OCI-LY3 (cell line): ENCODE measurements around the gene LRRC55.

Experiments used
- H2AFZ ChIP-seq: fragments of 200-600, 300-600 bp; shearing (Covaris generic); 2 replicates; pipeline ENCODE4 v1.6.0; 2014; ENCODE audit warnings: antibody characterized with exemption, low read depth, low read length
- H3K27ac ChIP-seq: fragments of 200-600, 300-600 bp; sonication (generic); 2 replicates; pipeline ENCODE4 v1.5.1; 2014; ENCODE audit warnings: mild to moderate bottlenecking, low read length, moderate library complexity, mixed read lengths
- H3K27me3 ChIP-seq: fragments of 200-600, 300-600 bp; sonication (generic); 2 replicates; pipeline ENCODE4 v1.6.1; 2014; ENCODE audit warnings: low read depth, low read length, mixed read lengths
- H3K36me3 ChIP-seq: fragments of 200-600, 300-600 bp; sonication (generic); replicated peaks from 2 replicates; pipeline ENCODE3; 2014; ENCODE audit warnings: low read depth, low read length, mixed read lengths
- H3K4me1 ChIP-seq: fragments of 300-600, 200-600 bp; sonication (generic); 2 replicates; pipeline ENCODE4 v1.6.1; 2014; ENCODE audit warnings: low read length, mixed read lengths
- H3K4me2 ChIP-seq: fragments of 200-600, 300-600 bp; sonication (generic); 2 replicates; pipeline ENCODE4 v1.6.1; 2014; ENCODE audit warnings: low read length, mixed read lengths
- H3K4me3 ChIP-seq: fragments of 300-600, 200-600 bp; sonication (generic); 2 replicates; pipeline ENCODE4 v1.5.1; 2014; ENCODE audit warnings: antibody characterized with exemption, mild to moderate bottlenecking, low read length, moderate library complexity
- H3K79me2 ChIP-seq: fragments of 300-600, 200-600 bp; shearing (Covaris generic); 2 replicates; pipeline ENCODE4 v1.6.1; 2014; ENCODE audit warnings: mild to moderate bottlenecking, low read length, mixed read lengths
- H3K9ac ChIP-seq: fragments of 300-600, 200-600 bp; shearing (Covaris generic); 2 replicates; pipeline ENCODE4 v1.6.0; 2014; ENCODE audit warnings: mild to moderate bottlenecking, low read length, moderate library complexity
- H3K9me3 ChIP-seq: fragments of 200-600, 300-600 bp; shearing (Covaris generic); 2 replicates; pipeline ENCODE4 v1.6.1; 2014; ENCODE audit warnings: low read length, mixed read lengths; ENCODE audit not compliant: insufficient read depth
- H4K20me1 ChIP-seq: fragments of 200-600, 300-600 bp; sonication (generic); 2 replicates; pipeline ENCODE4 v1.6.1; 2016; ENCODE audit warnings: low read length, mixed read lengths; ENCODE audit not compliant: insufficient read depth
- EZH2phosphoT487 ChIP-seq: fragments of 200-600 bp; shearing (Covaris generic); IDR thresholded peaks from 2 replicates; pipeline ENCODE4 v1.6.1; 2018; ENCODE audit warnings: antibody characterized with exemption, mixed run types, low read depth
- TF ChIP-seq, protein P1 (sequence below): fragments of 200-600, 300-600 bp; sonication (generic); IDR thresholded peaks from 2 replicates; pipeline ENCODE4 v1.5.1; 2014; ENCODE audit warnings: antibody characterized with exemption, low read length, low read depth

Gene LRRC55

DNA sequence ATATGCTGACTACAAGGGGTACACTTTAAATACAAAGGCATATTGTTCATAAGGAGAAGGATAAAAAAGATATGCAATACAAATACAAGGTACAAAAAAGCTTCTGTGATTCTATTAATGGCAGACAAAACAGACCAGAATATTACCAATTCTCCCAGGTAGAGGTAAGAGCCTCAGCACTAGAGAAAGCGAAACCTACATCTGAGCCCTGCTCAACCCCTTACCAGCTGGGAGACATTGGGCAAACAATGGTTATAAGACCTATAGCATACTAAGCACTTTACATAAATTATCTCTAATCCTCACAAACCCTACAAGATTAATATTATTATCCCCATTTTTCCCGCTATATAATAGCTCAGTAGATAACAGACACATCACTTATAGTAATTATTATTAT is 41.2 kb upstream of the LRRC55 start:
- H3K36me3 ChIP-seq, result no peaks in the 10 kb centered on the region
- H3K4me2 ChIP-seq, result no peak overlapping the region
- no peak overlapping the region for H3K9ac ChIP-seq
- no peak overlapping the region for H3K4me3 ChIP-seq
- no peaks in the 10 kb centered on the region for H3K4me1 ChIP-seq
- no peaks in the 10 kb centered on the region for H4K20me1 ChIP-seq
- TF ChIP-seq EZH2phosphoT487, result no peak
- TF ChIP-seq, protein P1, sequence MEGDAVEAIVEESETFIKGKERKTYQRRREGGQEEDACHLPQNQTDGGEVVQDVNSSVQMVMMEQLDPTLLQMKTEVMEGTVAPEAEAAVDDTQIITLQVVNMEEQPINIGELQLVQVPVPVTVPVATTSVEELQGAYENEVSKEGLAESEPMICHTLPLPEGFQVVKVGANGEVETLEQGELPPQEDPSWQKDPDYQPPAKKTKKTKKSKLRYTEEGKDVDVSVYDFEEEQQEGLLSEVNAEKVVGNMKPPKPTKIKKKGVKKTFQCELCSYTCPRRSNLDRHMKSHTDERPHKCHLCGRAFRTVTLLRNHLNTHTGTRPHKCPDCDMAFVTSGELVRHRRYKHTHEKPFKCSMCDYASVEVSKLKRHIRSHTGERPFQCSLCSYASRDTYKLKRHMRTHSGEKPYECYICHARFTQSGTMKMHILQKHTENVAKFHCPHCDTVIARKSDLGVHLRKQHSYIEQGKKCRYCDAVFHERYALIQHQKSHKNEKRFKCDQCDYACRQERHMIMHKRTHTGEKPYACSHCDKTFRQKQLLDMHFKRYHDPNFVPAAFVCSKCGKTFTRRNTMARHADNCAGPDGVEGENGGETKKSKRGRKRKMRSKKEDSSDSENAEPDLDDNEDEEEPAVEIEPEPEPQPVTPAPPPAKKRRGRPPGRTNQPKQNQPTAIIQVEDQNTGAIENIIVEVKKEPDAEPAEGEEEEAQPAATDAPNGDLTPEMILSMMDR, result no peak
- no peak overlapping the region for H3K27ac ChIP-seq
- peaks cover 7% of the 10 kb centered on the region; the same call in 1 of the 2 replicates for H3K27me3 ChIP-seq
- no peaks in the 10 kb centered on the region for H3K79me2 ChIP-seq
- no peaks in the 10 kb centered on the region for H3K9me3 ChIP-seq
- no peak overlapping the region for H2AFZ ChIP-seq

DNA sequence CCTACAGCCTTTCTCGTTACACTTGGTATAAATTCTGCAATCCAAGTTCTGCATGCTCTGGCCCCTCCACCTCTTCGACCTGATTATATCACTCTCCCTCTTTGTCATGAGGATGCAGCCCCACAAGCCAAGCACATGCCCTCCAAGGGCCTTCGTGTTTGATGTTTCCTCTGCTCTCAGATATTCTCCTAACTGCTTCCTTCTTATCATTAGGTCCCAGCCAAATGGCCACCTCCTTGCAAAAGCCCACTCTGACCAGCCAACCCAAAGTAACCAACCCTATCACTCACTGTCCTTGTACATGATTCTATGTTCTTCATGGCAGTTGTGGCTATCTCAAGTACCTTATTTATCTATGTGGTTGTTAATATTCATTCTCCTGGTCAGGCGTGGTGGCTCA is 38.3 kb upstream of the LRRC55 start:
- H3K9me3 ChIP-seq, result no peaks in the 10 kb centered on the region
- no peaks in the 10 kb centered on the region for H3K36me3 ChIP-seq
- peaks cover 11% of the 10 kb centered on the region; the same call in 1 of the 2 replicates for H3K27me3 ChIP-seq
- no peak overlapping the region for H3K9ac ChIP-seq
- TF ChIP-seq, protein P1, result no peak
- no peak for TF ChIP-seq EZH2phosphoT487
- no peak overlapping the region for H3K4me2 ChIP-seq
- no peak overlapping the region for H3K4me3 ChIP-seq
- H4K20me1 ChIP-seq, result no peaks in the 10 kb centered on the region
- no peaks in the 10 kb centered on the region for H3K4me1 ChIP-seq
- no peaks in the 10 kb centered on the region for H3K79me2 ChIP-seq
- no peak overlapping the region for H3K27ac ChIP-seq
- H2AFZ ChIP-seq, result no peak overlapping the region

DNA sequence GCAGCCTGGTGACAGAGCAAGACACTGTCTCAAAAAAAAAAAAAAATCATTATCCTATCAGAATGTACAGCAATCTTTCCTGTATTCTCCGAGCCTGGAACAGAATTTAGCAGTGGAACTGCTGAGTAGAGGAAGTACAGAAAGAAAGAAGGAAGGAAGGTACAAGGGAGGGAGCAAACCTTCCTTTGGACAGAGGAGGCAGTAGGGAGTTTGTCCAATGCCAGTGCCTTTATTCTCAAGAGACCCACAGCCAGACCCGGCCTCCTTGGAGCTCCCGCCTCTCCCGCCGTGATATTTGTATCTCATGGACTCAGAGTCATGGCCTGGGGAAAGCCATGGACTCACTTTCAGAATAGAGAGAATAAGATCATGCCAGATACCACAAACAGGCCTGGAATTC is 37.7 kb upstream of the LRRC55 start:
- H3K79me2 ChIP-seq, result no peaks in the 10 kb centered on the region
- H3K27me3 ChIP-seq, result peaks cover 14% of the 10 kb centered on the region; the same call in 1 of the 2 replicates
- H3K27ac ChIP-seq, result no peak overlapping the region
- H2AFZ ChIP-seq, result no peak overlapping the region
- no peak overlapping the region for H3K9ac ChIP-seq
- no peaks in the 10 kb centered on the region for H3K9me3 ChIP-seq
- H3K4me2 ChIP-seq, result no peak overlapping the region
- no peaks in the 10 kb centered on the region for H4K20me1 ChIP-seq
- no peaks in the 10 kb centered on the region for H3K4me1 ChIP-seq
- no peaks in the 10 kb centered on the region for H3K36me3 ChIP-seq
- no peak overlapping the region for H3K4me3 ChIP-seq
- TF ChIP-seq, protein P1, result no peak

DNA sequence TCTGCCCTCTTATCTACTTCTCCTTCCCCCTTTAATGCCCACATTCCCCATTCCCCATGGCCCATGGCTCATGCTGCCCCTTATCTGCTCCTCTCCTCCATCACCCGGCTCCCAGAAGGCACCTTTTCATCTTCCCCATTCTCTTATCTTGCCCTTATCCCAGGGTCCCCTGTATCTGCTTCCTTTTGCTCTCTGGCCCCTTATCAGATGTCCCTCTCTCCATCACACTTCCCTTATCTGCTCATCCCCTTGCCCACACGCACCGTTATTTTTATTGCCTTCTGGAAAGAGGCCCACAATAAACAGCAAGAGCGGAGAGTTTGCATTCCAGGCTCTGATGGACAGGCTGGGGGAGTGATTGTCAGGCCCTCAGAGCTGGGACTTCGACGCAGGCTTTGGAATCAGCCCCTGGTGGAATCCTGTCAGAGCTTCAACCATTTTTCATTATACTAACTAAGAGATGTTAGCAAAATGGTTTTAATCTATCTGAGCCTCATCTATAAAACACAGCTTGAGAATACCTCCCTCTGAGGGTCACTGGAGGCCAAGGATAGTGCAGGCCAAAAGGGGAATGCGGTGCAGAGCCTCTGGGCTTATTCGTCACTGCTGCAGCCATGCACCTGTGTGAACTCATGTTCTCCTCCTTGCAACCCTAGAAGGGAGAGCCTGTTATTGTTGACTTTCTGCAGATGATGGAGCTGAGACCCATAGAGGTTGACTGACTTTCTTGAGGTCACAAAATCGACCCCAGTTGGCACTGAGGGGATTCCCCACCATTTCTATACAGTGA is 37.0 kb upstream of the LRRC55 start:
- Histone ChIP-seq H4K20me1 (no peaks in the 10 kb centered on the region), H3K9ac (no peak overlapping the region), H3K27ac (no peak overlapping the region), H3K36me3 (no peaks in the 10 kb centered on the region), H3K9me3 (no peaks in the 10 kb centered on the region), H3K4me1 (no peaks in the 10 kb centered on the region), H3K27me3 (peaks cover 20% of the 10 kb centered on the region; the same call in 1 of the 2 replicates), H3K79me2 (no peaks in the 10 kb centered on the region), H3K4me2 (no peak overlapping the region), H3K4me3 (no peak overlapping the region), H2AFZ (no peak overlapping the region)
- TF ChIP-seq, protein P1, result no peak
- no peak for TF ChIP-seq EZH2phosphoT487
